ENCODE data around the gene EPHA3.

Gene EPHA3

DNA sequence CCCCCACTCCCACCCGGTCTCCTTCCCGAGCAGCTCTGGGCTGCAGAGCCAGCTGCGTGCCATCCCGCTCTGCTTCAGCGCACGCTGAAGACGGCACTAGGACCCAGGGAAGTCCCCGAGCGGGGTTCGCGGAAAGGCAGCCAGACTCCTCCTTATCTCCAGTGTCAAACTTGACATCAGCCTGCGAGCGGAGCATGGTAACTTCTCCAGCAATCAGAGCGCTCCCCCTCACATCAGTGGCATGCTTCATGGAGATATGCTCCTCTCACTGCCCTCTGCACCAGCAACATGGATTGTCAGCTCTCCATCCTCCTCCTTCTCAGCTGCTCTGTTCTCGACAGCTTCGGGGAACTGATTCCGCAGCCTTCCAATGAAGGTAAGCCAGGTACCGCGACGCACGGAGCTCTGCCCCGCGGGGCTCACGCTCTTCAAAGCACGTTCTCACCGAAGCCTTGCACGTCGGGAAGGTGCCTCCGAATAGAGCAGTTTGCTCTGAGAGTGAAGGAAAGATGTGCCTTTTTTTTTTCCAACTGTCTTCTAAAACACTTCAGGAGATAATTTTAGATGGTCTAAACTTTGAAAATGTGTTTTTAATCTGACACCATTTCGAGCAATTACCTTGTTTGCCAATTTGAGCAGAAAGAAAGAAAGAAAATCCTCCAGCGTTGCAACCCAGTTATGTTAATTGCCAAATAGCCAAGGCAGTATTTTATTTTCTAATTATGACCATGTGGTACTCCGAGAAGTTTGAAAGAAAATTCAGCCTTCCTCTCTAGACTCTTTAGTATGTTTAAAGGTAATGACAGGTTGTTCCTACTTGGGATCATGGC is at the start of gene EPHA3:
Gene EPHA3, plus strand, starts transcription at position 161 of the 830 bp plus-strand sequence. Its CDS starts 128 bp downstream, at position 289.
- DNase-seq, result peak; percentile 49

- no peak for DNase-seq
Observed at GRCh38 chr3:89058371-89058770, 49.0 kb upstream of the EPHA3 start.

DNA sequence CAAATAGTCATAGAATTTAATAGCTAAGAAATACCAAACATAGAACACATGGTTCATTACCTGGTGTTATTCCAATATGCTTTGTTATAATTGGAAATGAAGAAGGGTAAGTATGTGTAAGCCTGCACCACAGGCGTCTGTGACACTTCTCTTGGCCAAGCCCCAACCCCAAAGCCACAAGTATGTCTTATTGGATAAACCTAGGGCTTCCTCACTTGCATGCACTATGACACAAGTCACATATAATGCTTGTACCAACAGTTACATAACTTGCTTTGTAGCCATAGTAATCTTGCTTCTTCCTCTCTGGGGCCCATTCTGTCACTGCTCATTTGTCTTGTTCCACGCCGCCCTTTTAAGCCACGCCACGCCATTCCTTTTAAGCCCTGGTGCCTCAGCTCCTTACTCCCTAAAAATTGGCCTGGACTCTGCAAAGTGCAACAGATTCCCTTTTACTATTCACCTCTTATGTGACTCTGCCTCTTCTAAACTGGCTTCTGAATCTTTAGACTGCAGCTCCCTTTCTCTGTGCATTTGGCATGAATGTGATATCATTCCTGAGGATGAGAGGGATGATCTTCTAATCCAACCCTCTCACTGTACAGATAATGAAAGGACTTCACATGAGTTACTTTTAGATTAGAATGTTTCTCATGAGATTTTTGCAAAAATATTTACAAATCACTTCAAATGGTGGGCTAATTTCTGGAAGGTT is 48.1 kb upstream of the EPHA3 start:
- DNase-seq, result no peak

GRCh38 chr3:89061259-89061658 is 46.2 kb upstream of the EPHA3 start:
- no peak for DNase-seq

DNA sequence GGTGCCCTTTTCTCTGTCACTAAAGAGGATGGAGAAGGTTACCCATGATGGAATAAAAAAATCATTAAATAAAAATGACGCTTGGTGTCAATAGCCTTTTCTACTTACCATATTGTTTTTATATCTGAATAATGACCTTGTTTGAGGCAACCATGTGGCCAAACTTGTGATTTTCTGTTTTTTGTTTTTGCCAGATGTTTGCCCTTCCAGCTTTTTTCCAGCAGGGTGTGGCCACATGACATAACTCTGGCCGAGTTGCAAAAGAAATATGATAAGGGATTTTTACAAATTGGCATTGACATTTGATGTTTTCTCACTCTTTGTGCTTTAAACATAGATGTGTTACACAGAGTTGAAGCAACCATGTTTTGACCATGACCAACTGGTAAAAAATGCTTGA is 39.7 kb upstream of the EPHA3 start:
- DNase-seq, result no peak

DNA sequence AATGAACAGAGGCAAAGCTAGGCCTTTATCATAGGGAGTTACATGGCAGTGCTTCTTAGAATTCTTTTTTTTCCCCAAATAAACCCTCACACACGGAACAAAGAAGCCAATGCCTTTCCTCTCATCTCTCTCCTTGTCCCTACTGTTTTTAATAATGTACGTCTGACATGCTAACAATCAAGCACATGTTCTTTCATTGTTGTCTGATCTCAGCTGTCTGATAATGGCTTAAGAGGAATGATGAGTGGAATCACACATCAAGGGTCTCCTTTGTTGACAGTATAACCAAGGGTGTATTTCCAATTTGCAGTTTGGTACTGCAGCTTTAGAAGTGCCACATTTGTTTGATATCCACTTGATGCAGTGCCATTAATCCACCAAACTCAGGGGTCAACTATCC is 34.8 kb upstream of the EPHA3 start:
- no peak for DNase-seq

- DNase-seq, result no peak
Observed at GRCh38 chr3:89079944-89080343, 27.5 kb upstream of the EPHA3 start.

DNA sequence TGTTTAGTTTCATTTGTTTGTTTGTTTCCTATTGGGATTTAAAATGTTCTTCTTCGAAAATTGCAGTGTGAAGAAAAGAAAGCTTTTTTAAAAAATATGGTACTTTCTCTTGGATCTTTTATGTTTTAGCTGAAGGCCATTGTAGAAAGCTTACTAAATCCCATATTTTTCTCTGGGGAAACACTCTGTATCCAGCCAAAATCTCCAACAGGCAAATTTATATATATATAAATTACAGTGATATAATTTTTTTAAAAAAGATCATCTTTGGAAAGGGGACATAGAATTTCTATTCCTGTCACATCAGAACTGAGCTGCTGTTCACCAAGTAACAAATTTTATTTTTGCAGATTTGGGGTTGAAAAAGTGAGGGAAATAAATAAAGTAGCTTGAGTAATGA is 19.6 kb upstream of the EPHA3 start:
- no peak for DNase-seq

GRCh38 chr3:89098173-89098572 is 9.2 kb upstream of the EPHA3 start:
- DNase-seq, result no peak

DNA sequence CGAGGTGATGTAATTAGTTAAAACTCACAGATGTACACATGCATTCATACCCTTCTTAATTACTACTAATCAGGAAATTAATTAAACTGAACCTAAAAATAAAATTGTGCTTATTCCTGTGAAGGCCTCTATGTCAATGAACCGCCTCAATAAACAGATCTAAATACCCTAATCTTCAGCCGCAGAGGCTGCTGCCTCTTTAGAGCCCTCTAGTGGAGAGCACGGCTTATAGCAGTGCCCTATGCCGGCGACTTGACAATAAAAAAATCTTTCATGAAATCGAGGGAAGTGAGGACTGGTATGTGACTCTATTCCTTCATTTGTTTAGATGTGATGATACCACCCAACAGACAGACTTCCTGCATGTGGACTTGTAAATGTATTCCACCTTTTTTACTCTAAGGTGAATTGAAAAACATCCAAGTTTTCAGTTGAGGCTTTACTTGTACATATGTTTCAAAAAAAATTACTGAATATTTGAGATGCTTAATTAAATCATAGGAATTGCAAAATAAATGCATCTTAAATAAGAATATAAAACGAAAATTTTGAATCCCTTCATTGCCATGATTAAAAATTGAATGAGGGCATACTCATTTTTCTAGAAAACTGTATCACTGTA is 8.3 kb upstream of the EPHA3 start:
- DNase-seq, result peak; percentile 2

DNA sequence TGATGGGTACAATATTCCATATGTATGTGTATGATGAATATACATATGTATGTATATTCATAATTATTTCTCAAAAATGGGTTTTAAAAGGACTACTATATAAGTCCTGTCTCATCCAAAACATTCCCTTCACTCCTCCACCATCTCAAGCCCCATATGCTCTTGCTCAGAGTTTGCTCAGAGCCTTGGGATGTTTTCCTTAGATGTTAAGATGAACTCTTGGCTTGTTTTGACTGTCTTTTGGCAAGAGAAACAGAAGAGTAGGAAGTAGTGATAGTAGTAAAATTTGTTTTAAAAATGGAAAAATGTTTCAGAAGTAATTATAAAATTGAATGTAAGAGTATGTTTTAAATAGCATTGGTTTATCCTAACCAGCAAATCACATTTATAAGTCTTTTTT is 6.2 kb upstream of the EPHA3 start:
- DNase-seq, result no peak

GRCh38 chr3:89101921-89102320 is 5.5 kb upstream of the EPHA3 start:
- DNase-seq, result no peak

DNA sequence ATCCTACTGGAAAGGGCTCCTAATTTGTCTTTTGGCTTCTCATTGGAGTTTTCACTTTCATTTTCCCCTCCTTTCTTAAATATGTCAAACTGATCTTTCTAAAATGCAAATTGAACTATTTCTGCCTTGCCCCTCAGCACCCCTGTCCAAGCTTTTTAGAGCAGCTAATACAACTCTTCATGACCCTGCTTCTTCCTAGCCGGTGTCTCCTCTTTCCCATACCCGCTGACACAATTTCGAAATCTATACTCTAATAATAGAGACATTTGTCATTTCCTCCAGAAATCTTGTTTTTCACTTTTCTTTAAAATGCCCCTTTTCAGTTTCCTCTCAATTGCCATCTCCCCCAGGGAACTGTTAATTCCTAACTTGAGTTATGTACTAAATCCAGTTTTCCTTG is 2.9 kb upstream of the EPHA3 start:
- no peak for DNase-seq

- DNase-seq, result no peak
Observed at GRCh38 chr3:89105503-89105902, 1.9 kb upstream of the EPHA3 start.

GRCh38 chr3:89108291-89108550 is 800 bp downstream of the EPHA3 start:
- no peak for DNase-seq

DNA sequence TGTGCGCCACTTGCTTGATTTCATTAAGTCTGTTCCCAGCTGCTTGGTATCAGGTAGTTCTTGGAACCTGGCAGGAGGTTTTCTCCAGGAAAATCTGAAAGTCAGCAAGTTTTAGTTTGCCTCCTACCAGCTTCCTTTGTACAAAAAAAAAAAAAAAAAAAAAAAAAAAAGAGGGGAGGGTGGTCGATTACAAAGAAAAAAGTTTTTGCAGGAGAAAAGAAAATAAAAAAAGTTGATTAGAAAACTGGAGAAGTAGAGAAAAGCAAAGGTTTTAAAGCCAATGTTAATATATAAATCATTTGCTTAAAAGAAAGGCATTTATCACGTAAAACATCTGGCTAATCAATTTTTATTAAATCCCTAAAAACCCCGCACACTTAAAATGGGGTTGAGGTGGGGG is 5.9 kb downstream of the EPHA3 start:
- DNase-seq, result no peak

DNA sequence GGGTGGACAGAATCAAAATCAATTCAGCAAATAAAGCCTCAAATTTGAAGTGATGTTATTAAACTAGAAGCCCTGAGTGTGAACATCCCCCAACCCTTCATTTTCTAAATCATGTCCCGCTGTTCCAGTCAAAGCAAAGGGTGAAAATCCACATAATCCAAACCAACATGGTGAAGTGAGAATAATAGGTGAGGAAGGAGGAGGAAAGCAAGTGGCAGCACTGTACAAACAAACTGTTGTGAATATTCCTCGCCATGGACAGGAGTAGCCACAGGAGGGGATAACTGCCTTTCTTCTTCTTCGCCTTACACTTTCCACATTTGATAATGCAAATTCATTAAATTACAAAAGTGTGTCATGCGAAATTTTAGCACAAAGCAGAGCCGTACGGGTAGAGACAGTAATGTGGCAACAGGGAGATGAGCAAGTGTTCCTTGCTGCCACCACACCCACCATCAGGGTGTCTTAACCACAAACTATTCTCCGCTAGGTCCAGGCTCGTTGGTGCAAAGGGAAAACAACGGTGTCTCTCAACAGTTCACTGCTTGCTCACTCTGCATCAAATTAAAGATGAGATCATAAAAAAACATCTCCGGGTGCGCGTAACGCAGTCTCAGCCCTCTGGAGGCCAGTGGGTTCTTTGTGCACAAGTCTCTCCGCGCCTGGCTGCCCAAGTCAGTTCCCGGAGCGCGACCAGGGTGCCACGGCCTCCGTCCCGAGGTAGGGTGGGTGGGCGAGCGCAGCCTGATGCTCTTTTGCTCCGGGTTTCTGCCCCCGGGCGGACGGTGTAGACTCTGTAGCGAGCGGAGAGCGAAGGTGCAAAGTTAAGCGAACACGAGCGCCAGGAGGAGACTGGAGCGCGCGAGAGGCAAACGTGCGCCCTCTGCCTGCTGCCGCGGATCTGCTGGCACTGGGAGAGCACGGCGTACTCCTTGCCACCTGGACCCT is 6.7 kb downstream of the EPHA3 start:
- DNase-seq, result peak; percentile 52

DNA sequence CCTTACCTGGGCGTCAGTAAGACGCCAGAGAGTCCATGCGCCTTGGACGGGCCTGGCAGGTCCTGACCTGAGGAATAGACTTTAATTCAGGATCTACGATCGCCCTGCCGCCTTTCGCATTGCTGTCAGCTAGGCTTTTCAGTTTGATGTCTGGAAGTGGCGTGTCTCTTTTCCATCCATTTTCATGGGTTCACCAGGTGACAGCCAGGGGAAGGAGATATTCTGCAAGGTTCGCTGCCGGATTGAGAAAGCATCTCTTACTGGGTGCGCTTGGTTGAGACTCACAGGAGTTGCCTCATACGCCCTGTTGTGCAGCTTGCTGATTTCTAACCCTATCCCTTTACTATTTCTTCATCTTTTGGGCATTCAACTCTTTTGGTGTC is 7.4 kb downstream of the EPHA3 start:
- no peak for DNase-seq

- DNase-seq, result no peak
Observed at GRCh38 chr3:89116476-89116875, 9.1 kb downstream of the EPHA3 start.

DNA sequence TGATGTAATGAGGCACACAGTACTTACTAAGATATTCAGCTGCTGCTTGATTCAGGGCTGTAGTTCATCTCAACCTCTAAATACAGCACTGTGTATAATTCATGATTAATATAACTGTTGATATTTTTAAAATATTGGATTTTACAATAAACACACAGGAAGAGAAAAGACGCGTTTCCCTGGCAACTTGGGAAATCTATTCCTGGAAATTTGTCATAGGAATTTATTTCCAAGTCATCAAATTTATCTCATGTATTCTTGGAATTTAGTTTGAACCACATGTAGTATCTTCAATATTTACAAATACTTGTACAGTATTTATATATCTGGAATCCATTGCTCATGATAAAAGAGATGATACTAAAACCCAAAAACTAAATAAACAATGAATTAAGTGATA is 30.6 kb downstream of the EPHA3 start:
- no peak for DNase-seq

GRCh38 chr3:89139870-89140269 is 32.4 kb downstream of the EPHA3 start:
- DNase-seq, result no peak

DNA sequence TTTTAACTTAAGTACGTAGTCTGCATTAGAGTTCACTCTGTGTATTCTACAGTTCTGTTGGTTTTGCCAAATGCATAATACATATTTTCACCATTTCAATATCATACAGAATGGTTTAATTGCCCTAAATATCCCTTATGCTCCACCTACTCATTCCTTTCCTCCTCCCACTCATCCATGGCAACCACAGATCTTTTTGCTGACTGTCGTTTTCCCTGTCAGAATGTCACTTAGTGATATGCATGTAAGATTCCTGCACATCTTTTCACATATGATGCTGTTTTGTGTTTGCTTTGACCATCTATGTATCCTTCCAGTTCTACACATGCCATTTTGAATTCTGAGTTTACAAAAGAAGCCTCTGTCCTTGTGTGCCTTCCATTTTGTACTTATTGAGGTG is 36.7 kb downstream of the EPHA3 start:
- no peak for DNase-seq

GRCh38 chr3:89145995-89146394 is 38.6 kb downstream of the EPHA3 start:
- DNase-seq, result peak; percentile 50
